Testis (tissue), 3 donors: ENCODE results near the gene USP15. TPM values are rescaled to one million over a fixed set of nuclear protein-coding genes. Genes with fewer than 3 reads are reported as not detected.

Experiments used
- DNase-seq: peaks from one replicate; pipeline ENCODE4 v3.0.0-alpha.2; 2019
- H3K27ac ChIP-seq, 2 donors: fragments of 200-600 bp; sonication (generic); one replicate each; pipeline ENCODE4 v1.5.1; 2019
- H3K27me3 ChIP-seq: fragments of 200-600 bp; sonication (generic); one replicate; pipeline ENCODE4 v1.5.1; 2019
- H3K36me3 ChIP-seq: fragments of 200-600 bp; sonication (generic); one replicate; pipeline ENCODE4 v1.5.1; 2017; ENCODE audit warnings: low read depth; ENCODE audit errors: missing control alignments
- H3K4me1 ChIP-seq: fragments of 200-600 bp; sonication (generic); one replicate; pipeline ENCODE4 v1.5.1; 2019
- H3K4me3 ChIP-seq, 2 donors: fragments of 200-600 bp; sonication (generic); one replicate each; pipeline ENCODE4 v1.5.1; 2017 to 2019
- H3K9me3 ChIP-seq: fragments of 200-600 bp; sonication (generic); one replicate; pipeline ENCODE4 v1.5.1; 2017
- POLR2A ChIP-seq: fragments of 450-650 bp; IDR thresholded peaks from one replicate; pipeline ENCODE4 v1.6.1; 2017; ENCODE audit warnings: antibody characterized with exemption, mild to moderate bottlenecking, moderate library complexity
- WGBS, 2 donors: methylation state at CpG; one replicate each; pipeline ENCODE4 v1.1.5; 2018; 5-methylcytosine and 5-hydroxymethylcytosine counted together
- intact Hi-C: fragments of 100-400 bp; cut with DNase I; formaldehyde crosslinking; loops from one replicate; pipeline ENCODE4 v1.15.1; 2023; ENCODE audit warnings: low total_unique reads
- polyA plus RNA-seq: library from polyadenylated mRNA; stranded (reverse); fragments of 350-450 nt; fragmentation: Illumina TruSeq; extraction: RNeasy Lipid Tissue Mini Kit (QIAGEN cat#74804); gene quantifications from one replicate; pipeline ENCODE4 v1.2.3, GENCODE V29; 2014; ENCODE audit warnings: low read depth, low replicate concordance; ENCODE audit not compliant: insufficient read depth
- total RNA-seq, 2 donors: library from RNA; depleted of rRNA; stranded (reverse); fragments of >200 nt; gene quantifications; one replicate each; pipeline ENCODE4 v1.2.3, GENCODE V29; 2016
- TF ChIP-seq, protein P1 (sequence below), 3 experiments: fragments of 450-650 bp in 2 of 3; fragments of 200-600 bp in 1 of 3; sonication (generic) in 1 of 3; IDR thresholded peaks; one replicate each; pipeline ENCODE4 v1.5.1; 2016 to 2019; ENCODE audit warnings: antibody characterized with exemption in 3 of 3, mild to moderate bottlenecking in 2 of 3, moderate library complexity in 1 of 3

The USP15 gene
- total and polyA plus RNA-seq, 3 donors from 2014 or later, result 66.1 to 146 (median 128) TPM

DNA sequence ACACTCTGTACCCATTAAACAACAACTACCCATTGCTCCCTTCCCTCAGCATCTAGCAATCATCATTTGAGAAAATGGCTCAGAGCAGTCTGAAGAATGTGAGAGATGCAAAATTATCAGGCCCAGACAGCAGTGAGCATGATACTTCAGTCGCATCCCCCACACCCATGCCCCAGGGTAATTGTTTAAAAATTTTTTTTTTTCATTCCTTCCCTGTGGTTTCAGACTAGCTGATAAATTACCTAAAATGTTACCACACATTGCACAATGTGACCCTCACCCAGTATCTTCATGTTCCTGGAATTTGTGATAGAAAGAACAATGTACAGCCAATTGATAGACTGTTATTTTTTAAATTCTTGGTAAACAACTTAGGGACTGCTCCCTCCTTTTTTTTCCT is 11.3 kb upstream of the USP15 start:
- Histone ChIP-seq H3K9me3 (no peaks in the 10 kb centered on the region), H3K4me3 (no peak overlapping the region), H3K4me1 (peaks cover 13% of the 10 kb centered on the region), H3K36me3 (no peaks in the 10 kb centered on the region), H3K27me3 (no peaks in the 10 kb centered on the region), H3K27ac (peak overlapping the region in 1 of 2 donors; percentile 50)
- TF ChIP-seq POLR2A, result no peak
- TF ChIP-seq, protein P1, sequence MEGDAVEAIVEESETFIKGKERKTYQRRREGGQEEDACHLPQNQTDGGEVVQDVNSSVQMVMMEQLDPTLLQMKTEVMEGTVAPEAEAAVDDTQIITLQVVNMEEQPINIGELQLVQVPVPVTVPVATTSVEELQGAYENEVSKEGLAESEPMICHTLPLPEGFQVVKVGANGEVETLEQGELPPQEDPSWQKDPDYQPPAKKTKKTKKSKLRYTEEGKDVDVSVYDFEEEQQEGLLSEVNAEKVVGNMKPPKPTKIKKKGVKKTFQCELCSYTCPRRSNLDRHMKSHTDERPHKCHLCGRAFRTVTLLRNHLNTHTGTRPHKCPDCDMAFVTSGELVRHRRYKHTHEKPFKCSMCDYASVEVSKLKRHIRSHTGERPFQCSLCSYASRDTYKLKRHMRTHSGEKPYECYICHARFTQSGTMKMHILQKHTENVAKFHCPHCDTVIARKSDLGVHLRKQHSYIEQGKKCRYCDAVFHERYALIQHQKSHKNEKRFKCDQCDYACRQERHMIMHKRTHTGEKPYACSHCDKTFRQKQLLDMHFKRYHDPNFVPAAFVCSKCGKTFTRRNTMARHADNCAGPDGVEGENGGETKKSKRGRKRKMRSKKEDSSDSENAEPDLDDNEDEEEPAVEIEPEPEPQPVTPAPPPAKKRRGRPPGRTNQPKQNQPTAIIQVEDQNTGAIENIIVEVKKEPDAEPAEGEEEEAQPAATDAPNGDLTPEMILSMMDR (IDR thresholded peaks at IDR 0.05), result no peak
- intact Hi-C loops, result no loop called here
- 41 to 64% methylated on average over 1 of the region's 1 CpG for WGBS, 2 donors
- peak; percentile 64 for DNase-seq

DNA sequence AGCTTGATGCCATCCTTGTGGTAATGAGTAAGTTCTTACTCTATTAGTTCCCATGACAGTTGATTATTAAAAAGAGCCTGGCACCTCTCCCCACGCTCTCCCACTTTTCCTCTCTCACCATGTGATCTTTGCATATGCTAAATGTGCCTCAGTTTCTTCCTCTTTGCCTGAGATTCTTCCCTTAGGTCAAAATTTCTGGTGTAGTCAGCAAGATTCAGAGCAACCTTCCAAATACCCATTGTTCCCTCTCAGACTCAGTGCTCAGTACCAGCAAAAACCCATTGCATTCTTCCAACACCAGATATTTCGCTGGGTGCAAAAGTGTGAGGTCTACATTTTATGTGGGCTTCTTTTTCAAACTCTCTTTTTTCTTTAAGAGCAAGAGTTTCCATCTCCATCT is 10.8 kb upstream of the USP15 start:
- no peak for DNase-seq
- intact Hi-C loops, result no loop called here
- Histone ChIP-seq H3K36me3 (no peaks in the 10 kb centered on the region), H3K4me1 (peaks cover 13% of the 10 kb centered on the region), H3K9me3 (no peaks in the 10 kb centered on the region), H3K27me3 (no peaks in the 10 kb centered on the region), H3K4me3 (no peak overlapping the region), H3K27ac (peak overlapping the region in 1 of 2 donors; percentile 50)
- WGBS, 2 donors, result 84 to 94% methylated on average over 2 of the region's 2 CpGs
- TF ChIP-seq, protein P1 (IDR thresholded peaks at IDR 0.05), result no peak
- TF ChIP-seq POLR2A, result no peak

DNA sequence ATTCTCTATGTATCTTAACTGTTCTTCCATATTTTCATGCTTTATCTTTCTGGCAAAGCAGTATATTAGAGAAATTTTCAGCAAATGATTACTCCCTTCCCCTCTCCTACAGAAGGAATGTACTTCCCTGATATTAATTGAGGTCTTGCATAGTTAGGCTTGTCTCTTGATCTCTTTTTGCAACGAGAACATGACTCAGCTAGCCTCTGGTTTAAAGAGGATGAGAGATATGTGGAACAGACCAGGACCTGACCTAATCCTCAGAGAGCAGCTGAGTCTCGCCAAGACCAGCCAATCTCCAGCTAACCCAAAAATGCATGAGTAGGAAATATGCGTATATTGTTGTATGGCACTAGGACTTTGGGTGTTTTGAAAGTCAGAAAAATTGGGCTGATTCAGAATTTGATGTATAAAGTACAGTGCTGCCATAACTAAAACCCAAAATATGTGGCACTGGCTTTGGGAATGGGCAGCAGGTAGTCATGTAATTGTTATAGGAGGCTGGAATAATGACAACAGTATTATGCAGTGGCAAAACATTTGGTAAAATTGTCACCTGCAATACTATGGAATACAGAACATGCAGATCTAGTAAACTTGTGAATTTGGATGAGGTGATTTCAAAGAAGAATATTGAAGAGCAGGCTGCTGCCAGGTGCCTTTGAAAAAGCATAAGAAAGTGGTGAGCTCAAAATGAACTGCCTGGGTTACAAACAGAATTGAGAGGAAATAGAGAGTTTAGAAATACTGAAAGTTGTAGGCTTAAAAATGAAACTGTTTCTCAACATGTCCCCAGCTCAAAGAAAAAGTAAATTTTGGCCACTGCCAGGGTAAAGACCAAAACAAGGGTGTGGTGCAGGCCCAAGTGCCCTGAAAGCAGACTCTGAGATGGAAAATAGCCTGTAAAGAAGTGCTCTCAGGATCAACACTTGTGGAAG is 9.3 kb upstream of the USP15 start:
- Histone ChIP-seq H3K4me1 (peaks cover 14% of the 10 kb centered on the region), H3K36me3 (no peaks in the 10 kb centered on the region), H3K27ac (peak overlapping the region in 1 of 2 donors; percentile 58), H3K27me3 (no peaks in the 10 kb centered on the region), H3K9me3 (no peaks in the 10 kb centered on the region), H3K4me3 (no peak overlapping the region)
- TF ChIP-seq, protein P1 (IDR thresholded peaks at IDR 0.05), result no peak
- TF ChIP-seq POLR2A, result no peak
- WGBS, 2 donors, result 53 to 66% methylated on average over 3 of the region's 3 CpGs
- DNase-seq, result no peak
- intact Hi-C loops, result no loop called here

DNA sequence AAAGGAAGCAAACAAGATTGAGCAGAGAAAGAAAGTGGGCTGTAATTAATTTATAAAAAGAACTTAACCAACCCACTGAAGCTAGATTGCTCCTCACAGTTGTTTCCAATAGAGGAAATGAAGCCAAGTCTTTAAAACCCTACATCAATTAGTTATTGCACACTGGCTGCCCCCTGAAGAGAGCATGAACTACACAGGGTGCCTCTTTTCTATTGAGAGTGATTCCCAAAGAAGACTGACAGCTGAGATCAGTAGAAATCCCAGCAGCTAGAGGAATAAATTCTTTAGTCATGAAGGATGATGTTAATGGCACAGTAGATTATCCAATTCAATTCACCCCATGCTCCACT is 8.6 kb upstream of the USP15 start:
- H3K4me1 ChIP-seq, result peaks cover 19% of the 10 kb centered on the region
- TF ChIP-seq, protein P1 (IDR thresholded peaks at IDR 0.05), result no peak
- no peak for TF ChIP-seq POLR2A
- no peaks in the 10 kb centered on the region for H3K27me3 ChIP-seq
- peak overlapping the region in 1 of 2 donors; percentile 58 for H3K27ac ChIP-seq
- H3K9me3 ChIP-seq, result no peaks in the 10 kb centered on the region
- no peak overlapping the region for H3K4me3 ChIP-seq
- DNase-seq, result no peak
- intact Hi-C loops, result no loop called here
- H3K36me3 ChIP-seq, result no peaks in the 10 kb centered on the region

DNA sequence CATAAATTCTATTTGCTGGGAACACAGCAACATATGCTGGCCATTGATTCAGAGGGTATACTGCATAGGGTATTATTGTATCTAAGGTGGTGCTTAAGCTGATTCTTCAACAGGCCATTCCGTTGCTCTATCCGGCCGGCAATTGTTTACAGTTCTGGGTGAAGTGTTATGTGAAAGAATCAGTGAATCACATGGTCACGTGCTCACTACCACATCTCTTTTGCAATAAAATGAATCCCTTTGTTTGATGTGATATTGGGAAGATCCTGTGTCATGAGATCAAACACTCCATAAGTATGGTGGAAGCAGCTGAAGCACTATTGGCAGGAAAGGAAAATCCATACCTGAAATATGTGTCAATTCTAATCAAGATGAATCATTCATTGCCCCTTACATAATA is 7.6 kb upstream of the USP15 start:
- Histone ChIP-seq H3K27me3 (no peaks in the 10 kb centered on the region), H3K4me1 (peaks cover 24% of the 10 kb centered on the region), H3K36me3 (no peaks in the 10 kb centered on the region), H3K9me3 (no peaks in the 10 kb centered on the region), H3K4me3 (no peak overlapping the region), H3K27ac (no peak overlapping the region)
- intact Hi-C loops, result no loop called here
- no peak for TF ChIP-seq POLR2A
- TF ChIP-seq, protein P1 (IDR thresholded peaks at IDR 0.05), result no peak
- no peak for DNase-seq
- 80 to 94% methylated on average over 4 of the region's 4 CpGs for WGBS, 2 donors
